Measurements from ENCODE around the gene KRTAP5-2.
A peak's percentile ranks its signal among the peaks of the same experiment; 100 is the strongest.
"Not testable (repeated sequence)": the region's sequence is repeated elsewhere in the genome, so short reads cannot be mapped to it uniquely, and the experiment has no call there.

Gene KRTAP5-2, protein sequence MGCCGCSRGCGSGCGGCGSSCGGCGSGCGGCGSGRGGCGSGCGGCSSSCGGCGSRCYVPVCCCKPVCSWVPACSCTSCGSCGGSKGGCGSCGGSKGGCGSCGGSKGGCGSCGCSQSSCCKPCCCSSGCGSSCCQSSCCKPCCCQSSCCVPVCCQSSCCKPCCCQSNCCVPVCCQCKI
- total RNA-seq, result 0 to 0.77 (median 0) reads per million in 17 experiments

DNA sequence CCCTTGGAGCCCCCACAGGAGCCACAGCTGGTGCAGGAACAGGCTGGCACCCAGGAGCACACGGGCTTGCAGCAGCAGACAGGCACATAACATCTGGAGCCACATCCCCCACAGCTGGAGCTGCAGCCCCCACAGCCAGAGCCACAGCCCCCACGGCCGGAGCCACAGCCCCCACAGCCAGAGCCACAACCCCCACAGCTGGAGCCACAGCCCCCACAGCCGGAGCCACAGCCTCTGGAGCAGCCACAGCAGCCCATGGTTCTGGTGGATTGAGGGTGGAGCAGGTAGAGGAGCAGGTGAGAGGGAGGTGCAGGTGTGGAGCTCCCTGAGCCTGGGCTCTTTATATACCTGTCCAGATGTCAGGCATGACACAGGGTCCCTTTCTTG lies at the start of gene KRTAP5-2:
Gene KRTAP5-2, minus strand, starts transcription at position 301 of the 387 bp plus-strand sequence. Its CDS starts 44 bp downstream, at position 257.
- no peak for DNase-seq

DNA sequence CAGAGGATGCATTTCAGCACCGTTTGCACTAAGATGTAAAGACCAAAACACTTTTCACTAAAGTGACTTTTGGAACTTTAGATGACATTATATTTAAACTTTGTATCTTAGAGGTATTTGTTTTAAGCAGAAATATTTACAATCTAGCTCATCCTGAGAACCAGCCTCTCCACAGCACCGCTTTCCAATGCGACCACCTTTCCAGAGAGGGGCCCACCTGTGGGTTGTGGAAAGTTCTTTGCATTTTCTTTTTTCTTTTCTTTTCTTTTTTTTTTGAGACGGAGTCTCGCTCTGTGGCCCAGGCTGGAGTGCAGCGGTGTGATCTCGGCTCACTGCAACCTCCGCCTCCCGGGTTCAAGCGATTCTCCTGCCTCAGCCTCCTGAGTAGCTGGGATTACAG lies 48.4 kb upstream of the KRTAP5-2 start:
- DNase-seq, result not testable (repeated sequence)

DNA sequence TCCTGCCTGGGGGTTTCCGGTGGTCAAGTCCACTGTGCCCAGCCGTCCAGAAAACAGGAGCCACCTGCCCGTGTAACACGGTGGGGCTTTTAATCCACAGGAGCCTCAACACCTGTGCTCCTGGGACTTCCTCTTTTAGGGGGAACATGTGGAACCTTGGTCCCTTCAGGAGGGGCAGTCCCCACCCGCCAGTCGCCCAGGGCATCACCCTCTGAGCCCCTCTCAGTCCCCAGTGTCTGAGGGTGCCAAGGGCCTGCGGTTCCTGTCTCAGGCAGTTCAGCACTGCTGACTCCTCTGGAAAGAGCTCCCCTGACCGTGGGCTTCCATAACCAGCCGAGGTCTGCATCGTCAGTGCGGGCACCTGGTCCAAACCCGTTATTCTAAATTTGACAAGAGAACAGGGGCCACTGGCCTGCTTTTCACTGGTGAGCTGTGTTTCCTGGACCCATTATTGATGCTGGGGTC lies 47.3 kb upstream of the KRTAP5-2 start:
- DNase-seq, result no peak

DNA sequence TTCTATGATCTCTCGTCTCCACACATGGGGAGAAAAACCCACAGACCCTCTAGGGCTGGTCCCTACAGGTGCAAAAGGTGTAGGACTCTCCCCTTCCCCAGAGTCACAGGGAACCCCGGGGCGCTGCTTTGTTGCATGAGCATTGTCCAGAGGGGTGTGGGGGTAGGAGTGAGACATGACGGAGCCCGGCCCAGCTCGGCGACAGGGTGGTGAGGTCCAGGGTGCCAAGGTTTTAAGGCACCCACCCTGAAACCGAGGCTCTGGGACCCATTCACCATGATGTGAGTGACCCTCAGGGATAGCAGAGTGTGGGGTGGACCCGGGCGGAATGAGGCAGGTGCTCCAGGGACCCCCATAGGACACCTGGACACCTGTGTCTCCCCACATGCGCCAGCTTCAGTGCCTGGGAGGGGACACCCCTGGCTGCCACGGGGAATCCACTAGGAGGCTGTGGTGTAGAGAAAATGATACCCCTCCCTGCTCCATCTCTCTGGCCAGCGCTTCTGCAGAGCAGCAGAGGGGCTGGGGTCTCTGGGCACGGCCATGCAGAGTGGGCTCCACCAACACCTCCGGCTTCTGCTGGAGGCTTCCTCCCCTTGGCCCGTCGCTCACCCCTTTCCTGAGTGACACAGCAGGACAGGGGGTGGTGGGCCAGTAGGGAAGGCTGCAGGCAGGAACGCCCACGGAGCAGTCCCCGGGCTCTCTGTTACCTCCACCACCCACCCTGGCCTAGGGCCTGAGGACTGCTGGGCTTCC lies 46.7 kb upstream of the KRTAP5-2 start:
- no peak for DNase-seq

DNA sequence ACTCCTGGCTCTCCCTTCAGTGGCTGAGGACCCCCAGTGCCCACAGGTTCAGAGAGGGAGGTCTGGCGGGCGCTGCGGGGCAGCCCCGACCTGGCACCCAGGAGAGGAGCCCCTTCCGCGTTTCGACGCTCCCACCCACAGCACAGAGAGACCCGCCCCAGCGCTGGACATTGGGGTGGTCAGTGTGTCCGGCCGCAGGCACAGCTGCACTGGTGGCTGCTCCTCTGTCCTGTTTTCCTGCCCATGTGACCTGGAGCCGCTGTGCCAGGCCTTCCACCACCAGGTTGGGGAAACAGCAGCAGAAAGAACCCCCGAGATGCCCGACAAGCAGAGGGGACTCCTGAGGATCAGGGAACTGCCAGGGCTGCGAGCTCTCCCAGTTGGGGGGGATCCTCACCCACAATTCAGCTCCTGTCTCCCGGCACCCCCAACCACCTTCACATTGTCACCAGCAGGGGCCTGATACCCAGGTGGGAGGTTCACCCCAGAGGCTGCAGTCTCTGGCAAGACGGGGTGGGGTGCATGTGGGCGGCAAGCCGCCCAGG lies 45.1 kb upstream of the KRTAP5-2 start:
- DNase-seq, result no peak

DNA sequence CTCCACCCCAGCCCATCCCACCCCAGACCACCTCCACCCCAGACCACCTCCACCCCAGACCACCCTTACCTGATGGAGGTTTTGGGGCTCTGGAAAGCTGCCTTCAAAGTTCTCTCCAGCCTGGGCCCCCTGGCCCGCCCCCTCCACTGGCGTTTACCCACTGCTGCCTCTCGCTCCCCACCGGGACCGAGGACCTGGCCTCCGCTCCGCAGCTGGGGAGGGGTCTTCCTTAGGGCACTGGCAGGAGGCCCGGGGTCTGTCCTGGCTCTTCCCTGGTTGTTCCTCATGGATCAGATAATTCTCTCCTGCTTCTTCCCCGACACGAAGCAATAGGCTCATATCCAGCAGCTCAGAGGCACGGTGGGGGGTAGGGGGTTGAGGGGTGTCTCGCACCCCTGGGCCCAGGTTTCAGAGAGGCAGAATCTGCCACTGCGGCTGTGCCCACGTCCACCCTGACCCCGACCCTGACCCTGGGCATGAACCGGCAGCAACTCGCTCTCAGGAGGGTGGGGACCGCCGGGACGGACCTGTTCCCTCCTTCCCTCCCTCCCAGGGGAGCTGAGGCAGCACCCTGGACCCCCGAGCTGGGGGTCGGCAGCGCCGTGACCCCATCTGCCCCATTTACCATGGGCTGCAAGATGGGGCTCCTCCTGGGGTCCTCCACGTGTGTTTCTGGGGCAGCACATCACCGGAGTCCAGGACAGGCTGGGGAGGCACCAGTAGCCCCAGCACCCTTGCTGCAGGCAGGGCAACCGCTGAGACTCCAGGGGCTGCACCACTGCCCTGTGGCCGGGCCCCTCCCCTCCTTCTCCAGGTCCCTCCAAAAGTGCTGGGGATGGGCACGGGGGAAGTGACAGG lies 44.4 kb upstream of the KRTAP5-2 start:
- DNase-seq, result no peak

DNA sequence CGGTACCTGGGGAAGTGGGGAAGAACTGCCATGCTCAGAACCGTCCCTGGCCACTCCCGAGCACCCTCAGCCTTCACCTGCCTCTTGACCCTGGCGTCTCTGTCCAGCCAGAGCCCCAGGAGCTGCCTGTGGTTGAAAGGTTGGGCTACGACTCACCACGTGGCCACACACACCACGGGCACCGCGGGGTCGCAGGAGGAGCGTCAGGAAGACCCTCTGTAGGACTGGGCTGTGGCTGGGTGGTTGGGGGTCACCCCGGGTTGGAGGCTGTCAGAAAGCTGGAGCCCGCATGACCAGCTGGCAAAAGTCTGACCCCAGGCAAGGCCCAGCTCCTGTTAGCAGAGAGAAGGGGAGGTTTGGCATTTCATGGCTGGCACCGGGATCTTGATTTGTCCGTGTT lies 43.0 kb upstream of the KRTAP5-2 start:
- no peak for DNase-seq

DNA sequence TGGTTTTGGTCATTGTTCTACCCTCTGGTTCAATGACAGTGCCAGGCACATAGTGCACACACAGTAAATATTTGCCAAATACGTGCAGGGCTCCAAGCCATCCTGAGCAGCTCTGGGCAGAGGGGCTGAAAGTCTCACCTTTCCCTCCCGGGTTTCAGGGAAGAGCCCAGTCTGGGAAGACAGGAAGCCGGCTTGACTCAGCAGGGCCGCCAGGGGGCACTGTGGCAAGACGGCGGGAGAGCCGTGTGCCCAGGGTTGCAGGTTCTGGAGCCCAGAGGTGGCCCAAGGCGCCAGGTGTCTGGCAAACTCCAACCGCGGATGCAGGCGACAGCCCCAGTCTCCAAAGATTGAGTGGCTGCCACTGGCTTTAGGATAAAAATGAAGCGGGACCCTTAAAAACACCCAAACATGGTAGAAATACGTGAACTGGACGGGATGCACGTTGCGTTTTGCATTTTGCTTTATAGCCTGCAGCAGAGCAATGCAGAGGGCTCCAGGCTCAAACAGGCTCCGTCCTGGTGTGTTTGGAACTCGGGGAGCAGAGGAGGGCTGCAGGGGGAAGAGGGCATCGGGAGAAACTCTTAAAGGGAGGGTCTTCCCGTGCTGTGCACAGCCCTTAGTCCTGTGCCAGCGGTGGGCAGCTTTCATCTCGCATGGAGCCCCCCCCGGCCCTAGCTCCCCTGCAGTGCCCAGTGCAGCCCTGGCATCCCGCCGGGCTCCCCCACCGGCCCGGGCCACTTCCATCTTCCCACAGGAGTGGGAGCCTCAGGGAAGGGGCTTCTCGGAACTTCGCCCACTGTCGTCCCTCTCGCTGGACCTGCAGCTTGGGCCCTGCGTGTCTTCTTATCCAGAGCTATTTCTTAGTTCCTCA lies 42.2 kb upstream of the KRTAP5-2 start:
- peak; percentile 42 to 72 (median 56) for DNase-seq

DNA sequence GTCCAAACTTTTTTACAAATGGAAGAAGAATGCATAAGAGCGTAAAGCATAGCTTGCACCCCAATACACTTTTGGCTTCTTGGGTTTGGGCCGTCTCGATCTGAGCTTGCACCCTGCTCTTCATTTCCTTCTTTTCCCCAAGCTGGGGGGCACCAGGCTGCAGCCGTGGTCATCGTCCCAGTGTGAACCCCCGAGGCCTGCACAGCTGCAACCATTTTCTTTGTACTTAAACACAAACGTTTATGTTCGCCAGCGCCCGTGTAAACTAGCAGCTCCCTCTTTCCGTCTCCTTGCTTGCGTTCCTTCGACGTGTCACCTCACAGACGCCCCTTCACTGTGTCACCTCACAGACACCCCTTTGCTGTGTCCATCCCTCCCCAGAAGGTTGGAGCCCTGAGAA lies 41.6 kb upstream of the KRTAP5-2 start:
- no peak for DNase-seq

DNA sequence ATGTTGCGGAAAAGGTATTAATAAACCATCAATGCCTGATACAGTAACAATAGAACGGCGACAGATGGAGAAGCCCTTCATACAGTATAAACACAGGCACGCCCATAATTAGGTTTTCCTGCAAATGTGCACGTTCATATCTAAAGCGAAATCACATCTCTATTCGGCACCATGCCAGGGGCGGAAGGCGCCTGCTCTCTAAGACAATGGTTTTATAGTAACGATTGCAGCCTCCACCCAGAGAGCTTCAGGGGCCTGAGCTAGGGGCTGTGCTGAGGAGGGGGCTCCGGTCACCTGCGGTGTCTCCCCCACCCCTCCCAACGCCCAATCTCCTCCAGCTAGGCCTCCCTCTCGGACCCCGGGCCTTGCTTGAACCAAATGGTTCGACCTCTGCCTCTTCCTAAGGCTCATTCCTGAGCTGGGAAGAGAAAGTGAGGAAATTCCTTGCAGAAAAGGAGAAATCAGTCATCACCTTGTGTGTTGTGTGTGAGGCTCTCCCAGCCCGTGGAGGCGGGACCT lies 41.1 kb upstream of the KRTAP5-2 start:
- DNase-seq, result no peak

DNA sequence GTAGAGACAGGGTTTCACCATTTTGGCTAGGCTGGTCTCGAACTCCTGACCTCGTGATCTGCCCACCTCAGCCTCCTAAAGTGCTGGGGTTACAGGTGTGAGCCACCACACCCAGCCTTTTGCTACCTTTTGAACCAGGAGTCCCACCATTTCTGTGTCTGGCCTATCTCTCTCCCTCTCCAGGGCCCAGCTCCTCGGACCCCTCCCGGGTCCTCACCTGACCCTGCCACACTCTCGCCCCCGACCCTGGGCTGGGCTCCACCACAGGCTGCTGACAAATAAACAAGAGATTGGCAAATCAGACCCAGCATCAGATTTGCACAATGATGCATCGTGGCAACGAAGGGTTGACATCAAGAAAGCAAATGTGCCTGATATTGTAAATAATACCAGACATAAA lies 40.2 kb upstream of the KRTAP5-2 start:
- no peak for DNase-seq

DNA sequence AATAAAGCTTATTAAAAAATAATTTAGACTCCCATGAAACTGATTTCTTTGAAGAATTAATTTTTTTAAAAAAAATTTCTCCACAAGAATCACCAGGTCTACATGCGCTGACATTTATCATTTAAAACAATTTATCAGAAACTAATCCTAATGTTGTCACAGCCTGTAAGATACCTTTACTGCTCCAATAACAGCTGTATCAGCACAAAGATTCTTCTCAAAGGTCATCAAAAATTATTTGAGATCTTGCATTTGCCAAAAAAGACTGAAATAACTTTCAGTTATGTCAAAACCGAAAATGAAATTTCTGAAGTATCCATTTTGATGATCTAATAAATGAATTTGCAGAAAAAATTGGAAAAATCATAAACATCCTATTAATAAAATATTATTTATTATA lies 39.5 kb upstream of the KRTAP5-2 start:
- no peak for DNase-seq

DNA sequence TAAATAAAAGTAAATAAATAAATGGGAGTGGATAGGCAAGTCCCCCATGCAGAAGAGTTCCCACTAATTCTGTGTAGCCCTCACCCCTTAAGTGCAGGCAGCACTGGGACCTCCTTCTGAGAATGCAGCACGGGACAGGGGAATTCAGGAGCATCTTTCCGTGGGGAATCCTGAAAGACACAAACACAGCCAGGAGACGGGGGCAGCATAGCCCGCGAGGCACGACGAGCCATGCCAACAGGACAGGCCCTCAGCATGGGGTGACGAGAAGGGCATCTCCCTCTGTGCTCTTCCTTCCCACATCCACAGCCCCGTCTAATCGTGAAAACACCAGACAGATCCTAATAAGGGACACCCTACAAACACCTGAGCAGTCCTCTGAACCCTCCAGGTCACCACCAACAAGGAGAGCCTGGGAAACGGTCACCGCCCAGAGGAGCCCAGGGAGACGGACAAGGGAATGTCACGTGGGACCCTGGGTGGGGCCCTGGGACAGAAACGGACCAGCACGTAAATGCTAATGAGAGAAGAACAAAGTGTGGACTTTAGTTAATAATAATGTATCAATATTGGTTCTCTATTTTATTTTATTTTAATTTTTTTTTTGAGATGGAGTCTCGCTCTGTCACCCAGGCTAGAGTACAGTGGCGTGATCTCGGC lies 38.3 kb upstream of the KRTAP5-2 start:
- no peak for DNase-seq

DNA sequence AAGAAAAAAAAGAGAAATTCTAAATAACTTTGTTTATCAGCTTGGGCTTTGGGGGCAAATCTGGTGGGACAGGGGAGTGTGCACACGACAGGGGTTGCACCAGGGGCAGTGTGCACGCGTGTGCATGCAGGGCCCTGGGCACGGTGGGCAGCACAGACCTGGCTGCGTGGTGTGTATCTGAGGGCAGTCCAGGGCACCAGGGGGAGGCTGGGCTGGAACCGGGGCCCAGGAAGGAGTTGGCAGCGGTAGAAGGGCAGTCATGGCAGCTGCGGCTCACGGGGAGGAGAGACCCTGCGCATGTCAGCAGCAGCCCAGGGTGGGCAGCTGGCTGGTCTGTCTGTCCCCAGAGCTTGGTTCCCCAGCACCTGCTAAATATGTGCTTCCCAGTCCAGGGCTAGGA lies 35.8 kb upstream of the KRTAP5-2 start:
- no peak for DNase-seq

DNA sequence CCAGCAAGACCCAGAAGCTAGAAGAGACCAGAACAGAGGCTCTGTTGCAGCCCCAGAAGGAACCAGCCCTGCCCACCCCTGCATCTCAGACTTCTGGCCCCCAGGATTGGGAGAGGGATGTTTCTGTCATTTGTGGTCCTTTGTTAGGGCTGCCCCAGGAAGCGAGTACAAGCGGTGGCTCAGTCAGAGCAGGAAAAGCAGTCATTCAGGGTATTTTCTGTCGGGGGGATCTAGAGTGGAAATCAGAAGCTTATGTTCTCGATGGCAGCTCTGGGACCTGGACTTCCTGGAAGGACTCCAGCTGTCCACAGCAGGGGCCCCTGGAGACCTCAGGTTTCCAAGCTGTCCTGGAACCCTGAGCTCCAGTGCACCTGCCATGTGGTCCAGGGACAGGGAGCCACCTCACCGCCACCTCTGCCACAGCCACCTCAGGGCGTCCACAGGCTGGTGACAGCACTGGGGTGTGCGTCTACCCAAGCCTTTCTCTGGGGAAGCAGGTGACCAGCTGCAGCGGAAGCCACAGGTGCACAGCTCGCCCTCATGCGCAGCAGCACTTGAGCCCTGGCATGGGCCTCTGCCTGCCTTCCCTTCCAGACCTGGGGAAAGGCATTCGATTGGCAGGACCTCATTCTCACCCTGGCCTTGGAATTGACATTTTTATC lies 34.1 kb upstream of the KRTAP5-2 start:
- no peak for DNase-seq

DNA sequence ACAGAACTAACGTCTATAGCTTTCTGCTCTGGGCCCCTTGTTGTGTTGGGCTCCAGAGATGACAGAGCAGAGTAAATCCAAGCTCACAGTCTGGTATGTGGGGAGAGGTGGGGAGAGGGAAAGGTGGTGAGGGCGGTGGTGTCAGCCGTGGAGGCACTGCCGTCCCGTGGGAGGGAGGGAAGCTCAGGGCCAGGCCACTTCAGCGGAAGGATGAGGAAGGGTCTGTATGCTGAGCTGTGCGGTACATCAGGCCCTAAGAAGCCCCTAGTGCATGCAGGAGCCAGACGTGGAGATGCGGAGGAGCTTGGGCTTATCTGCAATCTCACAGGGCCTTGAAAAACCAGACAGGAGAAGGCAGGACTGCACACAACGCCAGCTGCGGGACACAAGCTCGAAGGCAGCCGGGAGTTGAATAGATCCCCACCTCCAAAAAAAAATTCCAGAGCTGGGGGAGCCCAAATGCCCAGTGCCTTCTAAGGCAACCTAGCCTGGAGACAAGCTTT lies 33.0 kb upstream of the KRTAP5-2 start:
- DNase-seq, result no peak

DNA sequence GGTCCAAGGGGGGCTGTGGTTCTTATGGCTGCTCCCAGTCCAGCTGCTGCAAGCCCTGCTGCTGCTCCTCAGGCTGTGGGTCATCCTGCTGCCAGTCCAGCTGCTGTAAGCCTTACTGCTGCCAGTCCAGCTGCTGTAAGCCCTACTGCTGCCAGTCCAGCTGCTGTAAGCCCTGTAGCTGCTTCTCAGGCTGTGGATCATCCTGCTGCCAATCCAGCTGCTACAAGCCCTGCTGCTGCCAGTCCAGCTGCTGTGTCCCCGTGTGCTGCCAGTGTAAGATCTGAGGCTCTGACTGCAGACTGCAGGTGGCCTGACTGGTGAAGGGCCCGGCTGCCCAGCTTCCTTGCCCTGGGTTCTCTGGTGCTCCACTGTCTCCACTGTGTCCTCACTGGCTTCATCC lies 32.2 kb upstream of the KRTAP5-2 start:
- no peak for DNase-seq

DNA sequence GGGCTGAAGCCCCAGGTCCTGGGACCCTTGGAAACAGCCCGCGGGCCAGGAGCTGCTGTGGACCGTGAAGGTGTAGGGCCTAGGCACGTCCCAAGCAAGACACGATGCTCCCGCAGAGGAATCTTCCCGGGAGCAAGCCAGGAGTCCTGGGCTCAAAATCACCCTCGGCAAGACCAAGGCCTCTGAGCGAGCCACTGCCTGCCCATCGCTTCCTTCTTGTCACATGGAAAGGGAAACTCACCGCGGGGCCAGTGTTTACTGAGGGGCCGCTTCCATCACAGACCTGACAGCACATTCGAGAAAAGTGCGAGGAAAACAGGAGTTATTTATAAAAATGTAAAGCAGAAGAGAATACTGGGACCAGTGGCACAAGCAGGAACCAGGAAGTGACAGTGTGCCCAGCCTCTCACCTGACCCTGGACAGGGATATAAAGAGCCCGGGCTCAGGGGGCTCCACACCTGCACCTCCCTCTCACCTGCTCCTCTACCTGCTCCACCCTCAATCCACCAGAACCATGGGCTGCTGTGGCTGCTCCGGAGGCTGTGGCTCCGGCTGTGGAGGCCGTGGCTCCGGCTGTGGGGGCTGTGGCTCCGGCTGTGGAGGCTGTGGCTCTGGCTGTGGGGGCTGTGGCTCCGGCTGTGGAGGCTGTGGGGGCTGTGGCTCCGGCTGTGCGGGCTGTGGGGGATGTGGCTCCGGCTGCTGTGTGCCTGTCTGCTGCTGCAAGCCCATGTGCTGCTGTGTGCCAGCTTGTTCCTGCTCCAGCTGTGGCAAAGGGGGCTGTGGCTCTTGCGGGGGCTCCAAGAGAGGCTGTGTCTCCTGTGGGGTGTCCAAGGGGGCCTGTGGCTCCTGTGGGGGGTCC lies 31.5 kb upstream of the KRTAP5-2 start, which contains the start of gene KRTAP5-5:
Gene KRTAP5-5, plus strand, starts transcription at position 450 of the 860 bp plus-strand sequence. Its CDS starts 66 bp downstream, at position 516.
- DNase-seq, result no peak
